ENCODE data around the gene TBXA2R. TPM values are rescaled to one million over a fixed set of nuclear protein-coding genes. Genes with fewer than 3 reads are reported as not detected.
A peak's percentile ranks its signal among the peaks of the same experiment; 100 is the strongest.

The TBXA2R gene
- total and polyA plus RNA-seq, 2 of the 8 experiments (the other 6 are each of a cell fraction or from before 2014, with no cell fraction given), result 0.39 to 0.50 TPM

DNA sequence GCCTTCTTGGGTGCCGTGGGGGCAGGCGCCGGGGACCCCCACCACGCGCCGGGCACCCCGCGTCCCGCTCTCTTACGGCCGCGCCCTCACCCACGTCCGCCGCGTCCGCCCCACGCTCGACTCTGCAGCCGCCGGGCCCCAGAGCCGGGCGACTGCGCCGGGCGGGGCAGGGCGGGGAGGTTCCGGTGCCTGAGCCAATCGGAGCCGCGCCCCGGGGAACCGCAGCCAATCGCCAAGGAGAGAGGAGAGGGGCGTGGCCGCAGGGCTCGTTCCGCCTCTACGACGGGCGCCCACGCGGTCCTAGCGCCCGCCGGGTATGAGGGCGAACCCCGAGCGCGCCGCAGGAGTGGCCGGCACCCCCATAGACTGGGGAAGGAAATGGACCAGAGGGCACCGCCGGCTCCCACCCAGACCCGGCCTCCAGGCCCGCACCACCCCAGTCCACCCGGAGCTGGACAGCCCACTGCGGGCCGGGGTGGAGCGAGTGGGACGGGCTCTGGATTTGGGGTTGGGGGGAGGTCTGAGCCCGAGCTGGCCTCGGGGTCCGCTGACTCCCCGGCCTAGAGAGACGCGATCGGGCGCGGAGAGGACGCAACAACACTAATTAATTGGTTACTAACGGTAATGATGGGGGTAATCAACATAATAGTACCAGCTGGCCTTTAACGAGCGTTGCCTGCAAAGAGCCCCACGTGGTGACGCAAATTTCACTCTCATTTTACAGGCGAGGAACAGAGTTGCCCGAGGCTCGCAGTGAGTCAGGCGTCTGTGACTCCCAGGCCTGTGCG is 49.0 kb downstream of the TBXA2R start, which contains the start of gene MFSD12 (continued):
- no peak for TF ChIP-seq RFX5 (IDR thresholded peaks at IDR 0.05; ENCODE audit: borderline replicate concordance, low read depth, low read length)
- no peak for TF ChIP-seq SRF (IDR thresholded peaks at IDR 0.05; ENCODE audit: low read depth, low read length)
- 0 out of 3 replicates have a peak, but pooled peaks of 1 of the 2 experiments have one; percentile 12 for TF ChIP-seq POLR2A (IDR thresholded peaks at IDR 0.05; ENCODE audit: control extremely low read depth in 1 of 2, low read depth in 2 of 2, low read length in 2 of 2)
- TF ChIP-seq HDAC2 (IDR thresholded peaks at IDR 0.05; ENCODE audit: borderline replicate concordance in 1 of 2, low read depth in 2 of 2, low read length in 2 of 2), result peak in 1 of 2 experiments; percentile 62; a peak in 1 of 4 replicates
- no peak for TF ChIP-seq SIX5 (IDR thresholded peaks at IDR 0.05; ENCODE audit: low read depth, low read length)
- peak; percentile 79 for TF ChIP-seq CREB1 (IDR thresholded peaks at IDR 0.05)
- no peak for TF ChIP-seq RBBP5 (IDR thresholded peaks at IDR 0.05; ENCODE audit: borderline replicate concordance, low read depth, low read length)
- TF ChIP-seq HDAC6 (IDR thresholded peaks at IDR 0.05; ENCODE audit: low read depth, low read length), result no peak
- TF ChIP-seq, protein P1, sequence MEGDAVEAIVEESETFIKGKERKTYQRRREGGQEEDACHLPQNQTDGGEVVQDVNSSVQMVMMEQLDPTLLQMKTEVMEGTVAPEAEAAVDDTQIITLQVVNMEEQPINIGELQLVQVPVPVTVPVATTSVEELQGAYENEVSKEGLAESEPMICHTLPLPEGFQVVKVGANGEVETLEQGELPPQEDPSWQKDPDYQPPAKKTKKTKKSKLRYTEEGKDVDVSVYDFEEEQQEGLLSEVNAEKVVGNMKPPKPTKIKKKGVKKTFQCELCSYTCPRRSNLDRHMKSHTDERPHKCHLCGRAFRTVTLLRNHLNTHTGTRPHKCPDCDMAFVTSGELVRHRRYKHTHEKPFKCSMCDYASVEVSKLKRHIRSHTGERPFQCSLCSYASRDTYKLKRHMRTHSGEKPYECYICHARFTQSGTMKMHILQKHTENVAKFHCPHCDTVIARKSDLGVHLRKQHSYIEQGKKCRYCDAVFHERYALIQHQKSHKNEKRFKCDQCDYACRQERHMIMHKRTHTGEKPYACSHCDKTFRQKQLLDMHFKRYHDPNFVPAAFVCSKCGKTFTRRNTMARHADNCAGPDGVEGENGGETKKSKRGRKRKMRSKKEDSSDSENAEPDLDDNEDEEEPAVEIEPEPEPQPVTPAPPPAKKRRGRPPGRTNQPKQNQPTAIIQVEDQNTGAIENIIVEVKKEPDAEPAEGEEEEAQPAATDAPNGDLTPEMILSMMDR (IDR thresholded peaks at IDR 0.05; ENCODE audit: control extremely low read depth in 1 of 3, insufficient read depth in 1 of 3, low read depth in 1 of 3, low read length in 3 of 3), result 0 out of 4 replicates have a peak, but pooled peaks of 1 of the 3 experiments have one; percentile 1
- no peak for TF ChIP-seq SIRT6 (IDR thresholded peaks at IDR 0.05; ENCODE audit: low read length)
- no peak for TF ChIP-seq GTF2F1 (IDR thresholded peaks at IDR 0.05; ENCODE audit: borderline replicate concordance, low read depth, low read length)
- TF ChIP-seq NANOG (IDR thresholded peaks at IDR 0.05; ENCODE audit: insufficient read depth, low read depth, low read length, poor library complexity, severe bottlenecking), result no peak
- TF ChIP-seq RXRA (IDR thresholded peaks at IDR 0.05; ENCODE audit: insufficient read depth, low read depth, low read length), result no peak
- TF ChIP-seq, protein P2, sequence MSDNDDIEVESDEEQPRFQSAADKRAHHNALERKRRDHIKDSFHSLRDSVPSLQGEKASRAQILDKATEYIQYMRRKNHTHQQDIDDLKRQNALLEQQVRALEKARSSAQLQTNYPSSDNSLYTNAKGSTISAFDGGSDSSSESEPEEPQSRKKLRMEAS (IDR thresholded peaks at IDR 0.05), result no peak; the same call in 1 of the 2 replicates
- peak; percentile 57; the same call in 1 of the 2 replicates for TF ChIP-seq TAF1 (IDR thresholded peaks at IDR 0.05; ENCODE audit: low read depth, low read length)
- TF ChIP-seq SP2 (IDR thresholded peaks at IDR 0.05; ENCODE audit: low read length), result peak; percentile 19; the same call in 1 of the 2 replicates
- TF ChIP-seq PHF8 (conservative IDR thresholded peaks at IDR 0.05; ENCODE audit: low read depth, low read length), result peak; percentile 53
- TF ChIP-seq KDM4A (IDR thresholded peaks at IDR 0.05; ENCODE audit: low read depth, low read length, severe bottlenecking), result peak; percentile 88
- TF ChIP-seq MAFK (IDR thresholded peaks at IDR 0.05; ENCODE audit: low read depth, low read length), result no peak
- TF ChIP-seq CHD2 (IDR thresholded peaks at IDR 0.05; ENCODE audit: low read length), result no peak
- TF ChIP-seq ASH2L (IDR thresholded peaks at IDR 0.05; ENCODE audit: low read length), result no peak
- TF ChIP-seq GABPA (IDR thresholded peaks at IDR 0.05; ENCODE audit: borderline replicate concordance, insufficient read depth, low read length), result no peak
